HCT116 (cell line): Measurements from ENCODE around the gene MATR3. TPM values are rescaled to one million over a fixed set of nuclear protein-coding genes. Genes with fewer than 3 reads are reported as not detected.

Experiments
- ATAC-seq: fragments of 200-7000 bp; cut with Tn5 transposase; 2 replicates; pipeline ENCODE4 v1.9.1; 2020; ENCODE audit warnings: mild to moderate bottlenecking, moderate library complexity
- BruUV-seq: library from RNA; stranded (reverse); fragments of 400-500 nt; replicated peaks from 2 replicates; lab custom pipeline; 2021; lab: Mats Ljungman, UMichigan
- CTCF ChIA-PET: fragments of 300-600 bp; sonication (Branson Sonifier 250); formaldehyde crosslinking; loops from one replicate; lab custom pipeline; 2021; ENCODE audit warnings: antibody characterized with exemption; lab: Charles Lee
- POLR2A ChIA-PET: fragments of 300-600, 350-600 bp; sonication (Branson Sonifier 250); formaldehyde crosslinking; loops from one replicate; lab custom pipeline; 2021; ENCODE audit warnings: antibody characterized with exemption; lab: Charles Lee
- RAD21 ChIA-PET, 2 experiments: fragments of 300-600 bp; sonication (Branson Sonifier 250); formaldehyde crosslinking; loops; one replicate each; lab custom pipeline; 2023; ENCODE audit warnings: low total read pairs in 2 of 2; ENCODE audit not compliant: uncharacterized antibody in 2 of 2, unreplicated experiment in 2 of 2, low non-redundant PET in 1 of 2; lab: Charles Lee
- DNase-seq: peaks from one replicate; pipeline ENCODE4 v3.0.0-alpha.2; 2010; ENCODE audit warnings: low read depth, low spot score
- H2AFZ ChIP-seq: fragments of 200-600 bp; shearing (Covaris generic), sonication (generic); 2 replicates; pipeline ENCODE4 v1.6.1; 2017; ENCODE audit warnings: low read depth, mixed run types, mixed read lengths, antibody characterized with exemption, low read length; ENCODE audit not compliant: poor library complexity, severe bottlenecking
- H3K27ac ChIP-seq: 2 replicates; pipeline ENCODE4 v1.5.1; 2012; ENCODE audit warnings: low read depth, low read length
- H3K27me3 ChIP-seq: fragments of 200-600 bp; sonication (generic); 2 replicates; pipeline ENCODE4 v1.6.1; 2016; ENCODE audit warnings: mixed run types, low read length, mixed read lengths; ENCODE audit not compliant: insufficient read depth
- H3K36me3 ChIP-seq, 2 experiments: fragments of 200-500 bp in 1 of 2; fragments of 200-600 bp in 1 of 2; sonication (Bioruptor generic) in 1 of 2; sonication (generic) in 1 of 2; 2 replicates each; pipeline versions ENCODE4 v1.5.1 to v1.6.1; 2014 to 2016; ENCODE audit warnings: low read length in 2 of 2, inconsistent platforms in 1 of 2, mixed read lengths in 1 of 2, mixed run types in 1 of 2; ENCODE audit not compliant: insufficient read depth in 2 of 2, control insufficient read depth in 1 of 2
- H3K4me1 ChIP-seq, 2 experiments: fragments of 200-600 bp in 1 of 2; sonication (generic) in 1 of 2; 2 replicates each; pipeline versions ENCODE4 v1.5.1 to v1.6.1; 2012 to 2017; ENCODE audit warnings: low read length in 2 of 2, inconsistent platforms in 1 of 2, mild to moderate bottlenecking in 1 of 2, mixed read lengths in 1 of 2, mixed run types in 1 of 2, moderate library complexity in 1 of 2; ENCODE audit not compliant: insufficient read depth in 2 of 2, control insufficient read depth in 1 of 2
- H3K4me2 ChIP-seq: fragments of 200-600 bp; sonication (generic); 2 replicates; pipeline ENCODE4 v1.6.1; 2017; ENCODE audit warnings: mixed run types, low read length, mixed read lengths
- H3K4me3 ChIP-seq, 2 experiments: fragments of 200-600 bp in 1 of 2; sonication (generic) in 1 of 2; replicated peaks in 1 of 2; 2 replicates each; pipeline ENCODE4 v1.5.1; 2011 to 2016; ENCODE audit warnings: low read length in 2 of 2, control low read depth in 1 of 2, low read depth in 1 of 2, mild to moderate bottlenecking in 1 of 2, mixed read lengths in 1 of 2, mixed run types in 1 of 2
- H3K79me2 ChIP-seq: fragments of 200-600 bp; sonication (generic); 2 replicates; pipeline ENCODE4 v1.6.1; 2017; ENCODE audit warnings: mild to moderate bottlenecking, mixed run types, low read length, moderate library complexity, mixed read lengths; ENCODE audit not compliant: insufficient read depth
- H3K9ac ChIP-seq: fragments of 200-600 bp; sonication (generic); 2 replicates; pipeline ENCODE4 v1.6.1; 2016; ENCODE audit warnings: low read length, mixed read lengths
- H3K9me2 ChIP-seq: fragments of 200-600 bp; sonication (generic), shearing (Covaris generic); 2 replicates; pipeline ENCODE4 v1.6.1; 2017; ENCODE audit warnings: mixed run types, mild to moderate bottlenecking, moderate library complexity; ENCODE audit not compliant: insufficient read depth
- H3K9me3 ChIP-seq, 2 experiments: fragments of 200-500 bp in 1 of 2; fragments of 200-600 bp in 1 of 2; sonication (Bioruptor generic) in 1 of 2; sonication (generic) in 1 of 2; 2 replicates each; pipeline ENCODE4 v1.6.1; 2014 to 2017; ENCODE audit warnings: low read length in 2 of 2, mixed read lengths in 2 of 2, inconsistent platforms in 1 of 2, low read depth in 1 of 2, mild to moderate bottlenecking in 1 of 2, mixed run types in 1 of 2, moderate library complexity in 1 of 2; ENCODE audit not compliant: control insufficient read depth in 1 of 2, insufficient read depth in 1 of 2
- H4K20me1 ChIP-seq: fragments of 200-600 bp; sonication (generic), shearing (Covaris generic); 2 replicates; pipeline ENCODE4 v1.6.1; 2017; ENCODE audit warnings: mixed run types, mild to moderate bottlenecking, moderate library complexity; ENCODE audit not compliant: insufficient read depth
- CBX3 ChIP-seq: IDR thresholded peaks from 2 replicates; pipeline ENCODE4 v1.6.1; 2012; ENCODE audit warnings: low read depth
- CEBPB ChIP-seq: IDR thresholded peaks from 2 replicates; pipeline ENCODE4 v1.6.1; 2012; ENCODE audit warnings: low read depth
- EGR1 ChIP-seq: IDR thresholded peaks from 2 replicates; pipeline ENCODE4 v1.6.1; 2012; ENCODE audit warnings: low read depth
- ELF1 ChIP-seq: IDR thresholded peaks from 2 replicates; pipeline ENCODE4 v1.6.1; 2012; ENCODE audit warnings: low read depth, borderline replicate concordance
- EZH2 ChIP-seq: fragments of 200-600 bp; sonication (generic); IDR thresholded peaks from 2 replicates; pipeline ENCODE4 v1.6.1; 2017; ENCODE audit warnings: antibody characterized with exemption, mixed run types
- EZH2phosphoT487 ChIP-seq: fragments of 200-600 bp; IDR thresholded peaks from 2 replicates; pipeline ENCODE4 v1.6.1; 2018; ENCODE audit warnings: antibody characterized with exemption, borderline replicate concordance
- FOSL1 ChIP-seq: IDR thresholded peaks from 2 replicates; pipeline ENCODE4 v1.6.1; 2012; ENCODE audit warnings: low read depth
- POLR2A ChIP-seq: IDR thresholded peaks from 2 replicates; pipeline ENCODE4 v1.7.0; 2011; ENCODE audit warnings: borderline replicate concordance; ENCODE audit not compliant: insufficient read depth, insufficient read length; ENCODE audit errors: extremely low read depth
- RAD21 ChIP-seq: IDR thresholded peaks from 2 replicates; pipeline ENCODE4 v1.6.1; 2012; ENCODE audit warnings: low read depth, mild to moderate bottlenecking
- REST ChIP-seq: IDR thresholded peaks from 2 replicates; pipeline ENCODE4 v1.6.1; 2012; ENCODE audit warnings: low read depth
- SIN3A ChIP-seq: IDR thresholded peaks from 2 replicates; pipeline ENCODE4 v1.6.1; 2012; ENCODE audit warnings: low read depth
- SP1 ChIP-seq: IDR thresholded peaks from 2 replicates; pipeline ENCODE4 v1.6.1; 2012; ENCODE audit warnings: low read depth
- SRF ChIP-seq: IDR thresholded peaks from 2 replicates; pipeline ENCODE4 v1.6.1; 2012; ENCODE audit warnings: low read depth
- TCF7L2 ChIP-seq: IDR thresholded peaks from 2 replicates; pipeline ENCODE4 v1.7.0; 2011; ENCODE audit warnings: borderline replicate concordance, inconsistent platforms; ENCODE audit not compliant: insufficient read depth, insufficient read length; ENCODE audit errors: extremely low read depth
- ZNF274 ChIP-seq: fragments of 200-500 bp; sonication (Bioruptor generic); IDR thresholded peaks from 2 replicates; pipeline ENCODE4 v1.6.1; 2014; ENCODE audit warnings: mild to moderate bottlenecking, low read depth, low read length, inconsistent platforms
- intact Hi-C: fragments of 100-400 bp; cut with micrococcal nuclease; formaldehyde crosslinking; loops from 2 replicates; pipeline ENCODE4 v1.10.0; 2022
- total RNA-seq: library from RNA; stranded (reverse); gene quantifications from one replicate; pipeline ENCODE4 v1.2.1, GENCODE V29; 2021; ENCODE audit not compliant: unreplicated experiment
- TF ChIP-seq, protein P1 (sequence below), 3 experiments: fragments of 200-600 bp in 1 of 3; sonication (generic) in 1 of 3; IDR thresholded peaks in 2 of 3; conservative IDR thresholded peaks in 1 of 3; 2 replicates each; pipeline ENCODE4 v1.5.1; 2012 to 2017; ENCODE audit warnings: low read depth in 2 of 3, low read length in 2 of 3, antibody characterized with exemption in 1 of 3, borderline replicate concordance in 1 of 3, control low read depth in 1 of 3, mild to moderate bottlenecking in 1 of 3, mixed read lengths in 1 of 3, mixed run types in 1 of 3, moderate library complexity in 1 of 3; ENCODE audit not compliant: insufficient read depth in 1 of 3
- TF ChIP-seq, protein P2 (sequence below): IDR thresholded peaks from 2 replicates; pipeline ENCODE4 v1.6.1; 2012

MATR3 gene
- total RNA-seq, 1 experiment from 2014 or later, result 123 TPM

DNA sequence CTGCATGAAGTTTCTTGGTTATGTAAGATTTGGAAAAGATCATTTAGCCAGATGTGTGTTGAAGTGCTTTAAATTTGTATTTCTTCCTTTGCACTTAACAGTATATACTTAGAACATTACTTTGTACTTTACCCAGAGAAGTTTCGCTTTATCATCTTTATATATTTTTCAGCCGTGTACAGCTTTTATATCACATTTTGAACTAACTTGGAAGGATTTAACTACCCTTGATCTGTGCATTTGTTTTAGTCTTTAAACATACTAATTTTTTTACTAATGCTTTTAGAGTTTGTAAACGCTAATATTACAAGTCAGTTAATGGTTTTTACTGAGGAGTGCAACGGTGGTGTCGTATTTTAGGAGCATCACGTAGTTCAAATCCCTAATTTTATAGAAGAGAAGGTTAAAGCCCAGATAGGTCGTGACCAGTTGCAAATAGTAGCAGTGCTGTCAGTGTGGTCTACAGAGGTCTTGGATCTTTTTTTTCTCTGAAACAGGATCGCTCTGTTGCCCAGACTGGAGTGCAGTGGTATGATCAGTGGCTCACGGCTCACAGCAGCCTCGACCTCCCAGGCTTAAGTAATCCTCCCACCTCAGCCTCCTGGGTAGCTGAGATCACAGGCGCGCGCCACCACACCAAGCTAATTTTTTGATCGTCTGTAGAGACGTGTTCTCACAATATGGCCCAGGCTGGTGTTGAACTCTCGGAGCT, 2.0 kb downstream of the MATR3 start:
- Histone ChIP-seq H3K79me2 (peaks cover 70% of the 10 kb centered on the region), H3K36me3 (peaks cover 0 to 12% of the 10 kb centered on the region in 2 experiments; a peak in 3 of 4 replicates), H3K9ac (peak overlapping the region; percentile 95), H3K9me2 (no peaks in the 10 kb centered on the region), H3K4me3 (peak overlapping the region; percentile 69 to 76), H3K4me2 (peak overlapping the region; percentile 67), H3K9me3 (no peaks in the 10 kb centered on the region), H3K27ac (peak overlapping the region; percentile 99; the same call in 1 of the 2 replicates), H4K20me1 (peaks cover 52% of the 10 kb centered on the region; the same call in 1 of the 2 replicates), H2AFZ (no peak overlapping the region), H3K27me3 (no peaks in the 10 kb centered on the region), H3K4me1 (peaks cover 27 to 51% of the 10 kb centered on the region in 2 experiments)
- ChIA-PET POLR2A (no interaction called here), CTCF (no interaction called here), RAD21 (no interaction called here)
- TF ChIP-seq CEBPB (no peak), EZH2 (no peak), RAD21 (no peak), EGR1 (no peak), SP1 (no peak), REST (no peak), POLR2A (no peak), SIN3A (no peak), EZH2phosphoT487 (no peak), SRF (no peak), CBX3 (no peak), ELF1 (no peak), ZNF274 (no peak), FOSL1 (no peak), TCF7L2 (no peak)
- TF ChIP-seq, protein P1, sequence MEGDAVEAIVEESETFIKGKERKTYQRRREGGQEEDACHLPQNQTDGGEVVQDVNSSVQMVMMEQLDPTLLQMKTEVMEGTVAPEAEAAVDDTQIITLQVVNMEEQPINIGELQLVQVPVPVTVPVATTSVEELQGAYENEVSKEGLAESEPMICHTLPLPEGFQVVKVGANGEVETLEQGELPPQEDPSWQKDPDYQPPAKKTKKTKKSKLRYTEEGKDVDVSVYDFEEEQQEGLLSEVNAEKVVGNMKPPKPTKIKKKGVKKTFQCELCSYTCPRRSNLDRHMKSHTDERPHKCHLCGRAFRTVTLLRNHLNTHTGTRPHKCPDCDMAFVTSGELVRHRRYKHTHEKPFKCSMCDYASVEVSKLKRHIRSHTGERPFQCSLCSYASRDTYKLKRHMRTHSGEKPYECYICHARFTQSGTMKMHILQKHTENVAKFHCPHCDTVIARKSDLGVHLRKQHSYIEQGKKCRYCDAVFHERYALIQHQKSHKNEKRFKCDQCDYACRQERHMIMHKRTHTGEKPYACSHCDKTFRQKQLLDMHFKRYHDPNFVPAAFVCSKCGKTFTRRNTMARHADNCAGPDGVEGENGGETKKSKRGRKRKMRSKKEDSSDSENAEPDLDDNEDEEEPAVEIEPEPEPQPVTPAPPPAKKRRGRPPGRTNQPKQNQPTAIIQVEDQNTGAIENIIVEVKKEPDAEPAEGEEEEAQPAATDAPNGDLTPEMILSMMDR (IDR thresholded peaks at IDR 0.05 in 2 of 3, conservative IDR thresholded peaks at IDR 0.05 in 1 of 3; ENCODE audit: borderline replicate concordance in 1 of 3, insufficient read depth in 1 of 3, low read depth in 2 of 3, low read length in 2 of 3), result no peak
- TF ChIP-seq, protein P2, sequence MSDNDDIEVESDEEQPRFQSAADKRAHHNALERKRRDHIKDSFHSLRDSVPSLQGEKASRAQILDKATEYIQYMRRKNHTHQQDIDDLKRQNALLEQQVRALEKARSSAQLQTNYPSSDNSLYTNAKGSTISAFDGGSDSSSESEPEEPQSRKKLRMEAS, result no peak
- DNase-seq (no peak), ATAC-seq (no peak)
- intact Hi-C loops, result no loop called here
- no TSS peak for BruUV-seq
